Measurements from ENCODE around the gene P4HB. TPM values are rescaled to one million over a fixed set of nuclear protein-coding genes. Genes with fewer than 3 reads are reported as not detected.

P4HB gene
- total RNA-seq, 2 experiments from 2014 or later, result 223 to 233 TPM

- H3K9me3 ChIP-seq (ENCODE audit: control insufficient read depth in 1 of 2, insufficient read depth in 1 of 2, low read length in 2 of 2), result peaks cover 0 to 4% of the 10 kb centered on the region in 2 experiments
- no peak overlapping the region for H3K27ac ChIP-seq (ENCODE audit: low read depth in 1 of 2, low read length in 2 of 2)
- H3K27ac Mint-ChIP-seq, result no peak overlapping the region
- H3K4me3 ChIP-seq (ENCODE audit: low read length), result no peak overlapping the region
- TF ChIP-seq, protein P1, sequence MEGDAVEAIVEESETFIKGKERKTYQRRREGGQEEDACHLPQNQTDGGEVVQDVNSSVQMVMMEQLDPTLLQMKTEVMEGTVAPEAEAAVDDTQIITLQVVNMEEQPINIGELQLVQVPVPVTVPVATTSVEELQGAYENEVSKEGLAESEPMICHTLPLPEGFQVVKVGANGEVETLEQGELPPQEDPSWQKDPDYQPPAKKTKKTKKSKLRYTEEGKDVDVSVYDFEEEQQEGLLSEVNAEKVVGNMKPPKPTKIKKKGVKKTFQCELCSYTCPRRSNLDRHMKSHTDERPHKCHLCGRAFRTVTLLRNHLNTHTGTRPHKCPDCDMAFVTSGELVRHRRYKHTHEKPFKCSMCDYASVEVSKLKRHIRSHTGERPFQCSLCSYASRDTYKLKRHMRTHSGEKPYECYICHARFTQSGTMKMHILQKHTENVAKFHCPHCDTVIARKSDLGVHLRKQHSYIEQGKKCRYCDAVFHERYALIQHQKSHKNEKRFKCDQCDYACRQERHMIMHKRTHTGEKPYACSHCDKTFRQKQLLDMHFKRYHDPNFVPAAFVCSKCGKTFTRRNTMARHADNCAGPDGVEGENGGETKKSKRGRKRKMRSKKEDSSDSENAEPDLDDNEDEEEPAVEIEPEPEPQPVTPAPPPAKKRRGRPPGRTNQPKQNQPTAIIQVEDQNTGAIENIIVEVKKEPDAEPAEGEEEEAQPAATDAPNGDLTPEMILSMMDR (IDR thresholded peaks at IDR 0.05), result no peak
- DNase-seq, result no peak
- no peaks in the 10 kb centered on the region for H3K4me1 ChIP-seq (ENCODE audit: insufficient read depth, low read length)
- no peak overlapping the region for H3K4me3 Mint-ChIP-seq
- peaks cover 14 to 30% of the 10 kb centered on the region in 2 experiments for H3K27me3 ChIP-seq (ENCODE audit: control insufficient read depth in 1 of 2, insufficient read depth in 2 of 2, low read length in 2 of 2)
- no peaks in the 10 kb centered on the region for H3K36me3 ChIP-seq (ENCODE audit: insufficient read depth, low read length)
- H3K36me3 Mint-ChIP-seq (ENCODE audit: low read depth), result no peaks in the 10 kb centered on the region
- H3K9me3 Mint-ChIP-seq, result no peaks in the 10 kb centered on the region
- CTCF ChIA-PET, result no interaction called here
- peaks cover 28% of the 10 kb centered on the region for H3K27me3 Mint-ChIP-seq
- no peaks in the 10 kb centered on the region for H3K4me1 Mint-ChIP-seq (ENCODE audit: low read depth)
- POLR2A ChIA-PET, result no interaction called here
- ATAC-seq (ENCODE audit: poor library complexity), result no peak
- intact Hi-C loops (cut with DNase I, micrococcal nuclease), result no loop called here
Measured at GRCh38 chr17:81810476-81810875, 49.9 kb downstream of the P4HB start.

DNA sequence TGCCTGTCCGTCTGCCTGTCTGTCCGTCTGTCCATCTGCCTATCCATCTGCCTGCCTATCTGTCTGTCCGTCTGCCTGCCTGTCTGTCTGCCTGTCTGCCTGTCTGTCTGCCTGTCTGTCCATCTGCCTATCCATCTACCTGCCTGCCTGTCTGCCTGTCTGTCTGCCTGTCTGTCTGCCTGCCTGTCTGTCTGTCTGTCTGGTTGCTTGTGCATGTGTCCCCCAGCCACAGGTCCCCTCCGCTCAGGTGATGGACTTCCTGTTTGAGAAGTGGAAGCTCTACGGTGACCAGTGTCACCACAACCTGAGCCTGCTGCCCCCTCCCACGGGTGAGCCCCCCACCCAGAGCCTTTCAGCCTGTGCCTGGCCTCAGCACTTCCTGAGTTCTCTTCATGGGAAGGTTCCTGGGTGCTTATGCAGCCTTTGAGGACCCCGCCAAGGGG is 50.8 kb downstream of the P4HB start:
- Histone ChIP-seq H3K27ac (ENCODE audit: low read depth in 1 of 2, low read length in 2 of 2) (no peak overlapping the region), H3K4me3 (ENCODE audit: low read length) (no peak overlapping the region), H3K36me3 (ENCODE audit: insufficient read depth, low read length) (no peaks in the 10 kb centered on the region), H3K27me3 (ENCODE audit: control insufficient read depth in 1 of 2, insufficient read depth in 2 of 2, low read length in 2 of 2) (peaks cover 18 to 39% of the 10 kb centered on the region in 2 experiments), H3K9me3 (ENCODE audit: control insufficient read depth in 1 of 2, insufficient read depth in 1 of 2, low read length in 2 of 2) (peaks cover 0 to 4% of the 10 kb centered on the region in 2 experiments), H3K4me1 (ENCODE audit: insufficient read depth, low read length) (peaks cover 4% of the 10 kb centered on the region)
- intact Hi-C loops (cut with DNase I, micrococcal nuclease), result no loop called here
- Mint-ChIP-seq H3K4me3 (no peak overlapping the region), H3K36me3 (ENCODE audit: low read depth) (no peaks in the 10 kb centered on the region), H3K9me3 (no peaks in the 10 kb centered on the region), H3K27me3 (peaks cover 28% of the 10 kb centered on the region), H3K4me1 (ENCODE audit: low read depth) (no peaks in the 10 kb centered on the region), H3K27ac (no peak overlapping the region)
- DNase-seq, result no peak
- TF ChIP-seq, protein P1 (IDR thresholded peaks at IDR 0.05), result no peak
- ChIA-PET CTCF (no interaction called here), POLR2A (no interaction called here)
- no peak for ATAC-seq (ENCODE audit: poor library complexity)

- H3K36me3 Mint-ChIP-seq (ENCODE audit: low read depth), result no peaks in the 10 kb centered on the region
- H3K27me3 Mint-ChIP-seq, result peaks cover 28% of the 10 kb centered on the region
- no peaks in the 10 kb centered on the region for H3K36me3 ChIP-seq (ENCODE audit: insufficient read depth, low read length)
- H3K4me3 ChIP-seq (ENCODE audit: low read length), result no peak overlapping the region
- H3K4me3 Mint-ChIP-seq, result no peak overlapping the region
- no peaks in the 10 kb centered on the region for H3K9me3 Mint-ChIP-seq
- no peak overlapping the region for H3K27ac Mint-ChIP-seq
- H3K4me1 ChIP-seq (ENCODE audit: insufficient read depth, low read length), result peaks cover 4% of the 10 kb centered on the region
- no peaks in the 10 kb centered on the region for H3K4me1 Mint-ChIP-seq (ENCODE audit: low read depth)
- ChIA-PET POLR2A (no interaction called here), CTCF (no interaction called here)
- TF ChIP-seq, protein P1 (IDR thresholded peaks at IDR 0.05), result no peak
- intact Hi-C loops (cut with DNase I, micrococcal nuclease), result no loop called here
- H3K9me3 ChIP-seq (ENCODE audit: control insufficient read depth in 1 of 2, insufficient read depth in 1 of 2, low read length in 2 of 2), result peaks cover 0 to 4% of the 10 kb centered on the region in 2 experiments
- ATAC-seq (ENCODE audit: poor library complexity), result no peak
- DNase-seq, result peak in 1 of 14 experiments; percentile 9
- no peak overlapping the region for H3K27ac ChIP-seq (ENCODE audit: low read depth in 1 of 2, low read length in 2 of 2)
- peaks cover 18 to 39% of the 10 kb centered on the region in 2 experiments for H3K27me3 ChIP-seq (ENCODE audit: control insufficient read depth in 1 of 2, insufficient read depth in 2 of 2, low read length in 2 of 2)
Measured at GRCh38 chr17:81808778-81809555, 51.4 kb downstream of the P4HB start.

Measured in CD4-positive, alpha-beta T cell (primary cell).